H1 (cell line): ENCODE measurements around the gene DDX41. TPM values are rescaled to one million over a fixed set of nuclear protein-coding genes. Genes with fewer than 3 reads are reported as not detected.

Experiments used
- CTCF ChIA-PET: fragments of 300-600 bp; sonication (Branson Sonifier 250); formaldehyde crosslinking; loops from one replicate; lab custom pipeline; 2021; ENCODE audit not compliant: partially characterized antibody; lab: Charles Lee
- POLR2A ChIA-PET: fragments of 300-600 bp; sonication (Branson Sonifier 250); formaldehyde crosslinking; loops from one replicate; lab custom pipeline; 2021; ENCODE audit warnings: inconsistent platforms; ENCODE audit not compliant: partially characterized antibody; lab: Charles Lee
- DNase-seq, 2 experiments: peaks; one replicate each; pipeline versions ENCODE4 v3.0.0 to v3.0.0-alpha.2; 2010 to 2022; ENCODE audit warnings: low spot score in 2 of 2, low read depth in 1 of 2, mixed read lengths in 1 of 2
- FAIRE-seq: peaks from 2 replicates; lab custom pipeline; 2011; peaks lifted over from hg19 to GRCh38; lab: Jason Lieb, UNC
- H2AFZ ChIP-seq: 2 replicates; pipeline ENCODE4 v1.8.1; 2012; ENCODE audit warnings: low read length, inconsistent platforms
- H2AK5ac ChIP-seq: 2 replicates; pipeline ENCODE4 v1.6.1; 2013; ENCODE audit warnings: low read depth, low read length
- H2BK120ac ChIP-seq: replicated peaks from 2 replicates; pipeline ENCODE3; 2013; ENCODE audit warnings: low read depth, low read length, inconsistent platforms
- H2BK12ac ChIP-seq: 2 replicates; pipeline ENCODE4 v1.6.1; 2013; ENCODE audit warnings: low read depth, low read length
- H2BK15ac ChIP-seq: 2 replicates; pipeline ENCODE4 v1.6.1; 2013; ENCODE audit warnings: low read length
- H2BK20ac ChIP-seq: 2 replicates; pipeline ENCODE4 v1.6.1; 2013; ENCODE audit warnings: low read length
- H2BK5ac ChIP-seq: 2 replicates; pipeline ENCODE4 v1.6.1; 2013; ENCODE audit warnings: low read depth, low read length
- H3K14ac ChIP-seq: 2 replicates; pipeline ENCODE4 v1.6.1; 2013; ENCODE audit warnings: inconsistent platforms; ENCODE audit not compliant: insufficient read length
- H3K18ac ChIP-seq: 2 replicates; pipeline ENCODE4 v1.6.1; 2013; ENCODE audit warnings: low read length; ENCODE audit errors: extremely low read depth
- H3K23ac ChIP-seq: 2 replicates; pipeline ENCODE4 v1.6.1; 2013; ENCODE audit warnings: inconsistent platforms; ENCODE audit not compliant: insufficient read length
- H3K23me2 ChIP-seq: 2 replicates; pipeline ENCODE4 v1.6.1; 2013; ENCODE audit warnings: low read depth, low read length
- H3K27ac ChIP-seq: 2 replicates; pipeline ENCODE4 v1.6.1; 2011; ENCODE audit warnings: low read depth, low read length, inconsistent platforms
- H3K27me3 ChIP-seq, 4 experiments: replicated peaks in 1 of 4; 1 replicate in 1 of 4; 2 replicates in 3 of 4; pipeline versions ENCODE4 v1.6.1 to v1.8.1; 2011 to 2013; ENCODE audit warnings: low read length in 3 of 4, mild to moderate bottlenecking in 3 of 4, inconsistent platforms in 2 of 4, mixed read lengths in 2 of 4, moderate library complexity in 1 of 4; ENCODE audit not compliant: control insufficient read depth in 3 of 4, insufficient read depth in 3 of 4; ENCODE audit errors: extremely low read depth in 1 of 4
- H3K36me3 ChIP-seq, 4 experiments: 2 replicates each; pipeline versions ENCODE4 v1.6.1 to v1.8.1; 2011 to 2013; ENCODE audit warnings: mild to moderate bottlenecking in 4 of 4, low read length in 3 of 4, moderate library complexity in 2 of 4, control low read depth in 1 of 4, inconsistent platforms in 1 of 4; ENCODE audit not compliant: insufficient read depth in 4 of 4, control insufficient read depth in 2 of 4
- H3K4ac ChIP-seq: replicated peaks from 2 replicates; pipeline ENCODE3; 2013; ENCODE audit warnings: low read length, low read depth, mixed read lengths, inconsistent platforms; ENCODE audit not compliant: insufficient read length
- H3K4me1 ChIP-seq, 4 experiments: replicated peaks in 1 of 4; 1 replicate in 1 of 4; 2 replicates in 3 of 4; pipeline versions ENCODE4 v1.6.1 to v1.8.1; 2011 to 2013; ENCODE audit warnings: low read length in 3 of 4, inconsistent platforms in 2 of 4, mixed read lengths in 1 of 4; ENCODE audit not compliant: insufficient read depth in 4 of 4, control insufficient read depth in 3 of 4
- H3K4me2 ChIP-seq, 2 experiments: 2 replicates each; pipeline versions ENCODE4 v1.6.1 to v1.8.1; 2011 to 2013; ENCODE audit warnings: low read depth in 2 of 2, low read length in 2 of 2, control low read depth in 1 of 2, inconsistent platforms in 1 of 2, mild to moderate bottlenecking in 1 of 2; ENCODE audit not compliant: insufficient read depth in 1 of 2
- H3K4me3 ChIP-seq, 4 experiments: fragments of 200-600, 300-600 bp in 1 of 4; sonication (generic), shearing (Covaris generic), sonication (Bioruptor Twin) in 1 of 4; 2 replicates each; pipeline versions ENCODE4 v1.5.1 to v1.8.1; 2011 to 2016; ENCODE audit warnings: low read length in 4 of 4, low read depth in 3 of 4, control low read depth in 2 of 4, inconsistent platforms in 2 of 4, mild to moderate bottlenecking in 2 of 4, mixed read lengths in 1 of 4, moderate library complexity in 1 of 4; ENCODE audit not compliant: insufficient read depth in 2 of 4; ENCODE audit errors: extremely low read depth in 1 of 4
- H3K56ac ChIP-seq: replicated peaks from 2 replicates; pipeline ENCODE3; 2013; ENCODE audit warnings: low read depth, mild to moderate bottlenecking, mixed read lengths, low read length, inconsistent platforms; ENCODE audit not compliant: insufficient read length
- H3K79me1 ChIP-seq: 2 replicates; pipeline ENCODE4 v1.6.1; 2013; ENCODE audit warnings: low read depth, low read length, control low read depth
- H3K79me2 ChIP-seq, 2 experiments: 2 replicates each; pipeline versions ENCODE4 v1.6.1 to v1.8.1; 2012 to 2013; ENCODE audit warnings: low read length in 2 of 2, mild to moderate bottlenecking in 2 of 2, inconsistent platforms in 1 of 2; ENCODE audit not compliant: insufficient read depth in 2 of 2, control insufficient read depth in 1 of 2
- H3K9ac ChIP-seq, 4 experiments: replicated peaks in 1 of 4; 1 replicate in 1 of 4; 2 replicates in 3 of 4; pipeline versions ENCODE4 v1.6.1 to v1.8.1; 2011 to 2013; ENCODE audit warnings: low read depth in 3 of 4, low read length in 3 of 4, control low read depth in 2 of 4, mild to moderate bottlenecking in 2 of 4, moderate library complexity in 2 of 4, inconsistent platforms in 1 of 4; ENCODE audit errors: extremely low read depth in 1 of 4
- H3K9me3 ChIP-seq, 2 experiments: 2 replicates each; pipeline versions ENCODE4 v1.6.1 to v1.8.1; 2012 to 2013; ENCODE audit warnings: mild to moderate bottlenecking in 2 of 2, moderate library complexity in 2 of 2, control low read depth in 1 of 2, inconsistent platforms in 1 of 2, low read depth in 1 of 2, low read length in 1 of 2, mixed read lengths in 1 of 2; ENCODE audit not compliant: insufficient read depth in 2 of 2
- H4K20me1 ChIP-seq, 2 experiments: replicated peaks in 1 of 2; 2 replicates each; pipeline versions ENCODE3 to v1.8.1; 2011 to 2013; ENCODE audit warnings: inconsistent platforms in 2 of 2, low read length in 2 of 2, mild to moderate bottlenecking in 1 of 2; ENCODE audit not compliant: insufficient read depth in 2 of 2, control insufficient read depth in 1 of 2
- H4K5ac ChIP-seq: 2 replicates; pipeline ENCODE4 v1.6.1; 2013; ENCODE audit warnings: low read length, low read depth, mixed read lengths, inconsistent platforms; ENCODE audit not compliant: insufficient read length
- H4K8ac ChIP-seq: 2 replicates; pipeline ENCODE4 v1.8.0; 2013; ENCODE audit warnings: mild to moderate bottlenecking, moderate library complexity, low read length, inconsistent platforms; ENCODE audit not compliant: insufficient read depth; ENCODE audit errors: extremely low read depth
- H4K91ac ChIP-seq: replicated peaks from 2 replicates; pipeline ENCODE3; 2013; ENCODE audit warnings: low read length, mixed read lengths, inconsistent platforms; ENCODE audit not compliant: insufficient read length
- CBX5 ChIP-seq: fragments of 300-800, 300-1000 bp; sonication (generic); IDR thresholded peaks from 2 replicates; pipeline ENCODE4 v1.7.1; 2016; ENCODE audit warnings: antibody characterized with exemption, low read length, low read depth
- CHD1 ChIP-seq: IDR thresholded peaks from 2 replicates; pipeline ENCODE4 v1.6.1; 2012; ENCODE audit warnings: low read depth, low read length, improper control_type of control experiment
- CHD2 ChIP-seq: IDR thresholded peaks from 2 replicates; pipeline ENCODE4 v1.6.1; 2012; ENCODE audit warnings: low read length, improper control_type of control experiment
- CTBP2 ChIP-seq: IDR thresholded peaks from 2 replicates; pipeline ENCODE4 v1.7.0; 2011; ENCODE audit warnings: borderline replicate concordance, mild to moderate bottlenecking, moderate library complexity, mixed read lengths, low read length; ENCODE audit not compliant: insufficient read depth, insufficient read length
- EGR1 ChIP-seq: IDR thresholded peaks from 2 replicates; pipeline ENCODE4 v1.6.1; 2011; ENCODE audit warnings: low read depth, low read length, borderline replicate concordance
- FOSL1 ChIP-seq: IDR thresholded peaks from 2 replicates; pipeline ENCODE4 v1.6.1; 2011; ENCODE audit warnings: mild to moderate bottlenecking, low read depth, low read length, moderate library complexity; ENCODE audit not compliant: insufficient read depth
- GTF2F1 ChIP-seq: IDR thresholded peaks from 2 replicates; pipeline ENCODE4 v1.6.1; 2012; ENCODE audit warnings: low read depth, low read length, improper control_type of control experiment, borderline replicate concordance
- JUN ChIP-seq: IDR thresholded peaks from 2 replicates; pipeline ENCODE4 v1.6.1; 2011; ENCODE audit warnings: low read depth, mild to moderate bottlenecking, improper control_type of control experiment, low read length
- KDM4A ChIP-seq: IDR thresholded peaks from one replicate; pipeline ENCODE4 v1.7.1; 2012; ENCODE audit warnings: low read depth, mild to moderate bottlenecking, moderate library complexity, low read length, inconsistent platforms; ENCODE audit not compliant: severe bottlenecking
- POLR2AphosphoS5 ChIP-seq: IDR thresholded peaks from 2 replicates; pipeline ENCODE4 v1.6.1; 2011; ENCODE audit warnings: low read depth, low read length
- POU5F1 ChIP-seq: IDR thresholded peaks from 2 replicates; pipeline ENCODE4 v1.6.1; 2011; ENCODE audit warnings: low read depth, mild to moderate bottlenecking, low read length, moderate library complexity
- SRF ChIP-seq: IDR thresholded peaks from 2 replicates; pipeline ENCODE4 v1.6.1; 2011; ENCODE audit warnings: mild to moderate bottlenecking, low read depth, low read length, moderate library complexity
- TCF12 ChIP-seq: IDR thresholded peaks from 2 replicates; pipeline ENCODE4 v1.6.1; 2011; ENCODE audit warnings: low read depth, mild to moderate bottlenecking, low read length
- WGBS, 2 experiments: shearing (Covaris generic) in 1 of 2; methylation state at CpG; one replicate each; pipeline versions ENCODE4 v1.1.6 to v1.1.7; 2013 to 2015; ENCODE audit warnings: low lambda C conversion rate in 2 of 2, mixed read lengths in 2 of 2, inconsistent platforms in 1 of 2, low coverage in 1 of 2, missing lambda C conversion rate in 1 of 2; ENCODE audit not compliant: insufficient replicate concordance in 2 of 2, insufficient coverage in 1 of 2, insufficient read length in 1 of 2; ENCODE audit errors: extremely low coverage in 1 of 2, missing lambda C conversion rate in 1 of 2; 5-methylcytosine and 5-hydroxymethylcytosine counted together
- polyA plus RNA-seq, 7 experiments: library from polyadenylated mRNA; depleted of rRNA in 3 of 7; stranded (reverse) in 5 of 7; unstranded in 2 of 7; fragments of >200 nt in 5 of 7; fragments of 200-250 nt in 2 of 7; gene quantifications; 1 replicate in 5 of 7; 2 replicates in 1 of 7; 4 replicates in 1 of 7; pipeline versions ENCODE4 v1.2.1 to v1.2.3, GENCODE V29; 2011 to 2013; ENCODE audit warnings: missing spikeins in 2 of 7, mixed read lengths in 2 of 7
- total RNA-seq: library from RNA; stranded (reverse); fragmentation: NEBNext Ultra II Directional; extraction: Animal tissue kit (Norgen Biotek cat#: 25700); gene quantifications from 2 replicates; pipeline ENCODE4 v1.2.1, GENCODE V29; 2021

Gene DDX41
- total and polyA plus RNA-seq, 2 of the 8 experiments (the other 6 are each of a cell fraction or from before 2014, with no cell fraction given): 102 to 135 TPM

DNA sequence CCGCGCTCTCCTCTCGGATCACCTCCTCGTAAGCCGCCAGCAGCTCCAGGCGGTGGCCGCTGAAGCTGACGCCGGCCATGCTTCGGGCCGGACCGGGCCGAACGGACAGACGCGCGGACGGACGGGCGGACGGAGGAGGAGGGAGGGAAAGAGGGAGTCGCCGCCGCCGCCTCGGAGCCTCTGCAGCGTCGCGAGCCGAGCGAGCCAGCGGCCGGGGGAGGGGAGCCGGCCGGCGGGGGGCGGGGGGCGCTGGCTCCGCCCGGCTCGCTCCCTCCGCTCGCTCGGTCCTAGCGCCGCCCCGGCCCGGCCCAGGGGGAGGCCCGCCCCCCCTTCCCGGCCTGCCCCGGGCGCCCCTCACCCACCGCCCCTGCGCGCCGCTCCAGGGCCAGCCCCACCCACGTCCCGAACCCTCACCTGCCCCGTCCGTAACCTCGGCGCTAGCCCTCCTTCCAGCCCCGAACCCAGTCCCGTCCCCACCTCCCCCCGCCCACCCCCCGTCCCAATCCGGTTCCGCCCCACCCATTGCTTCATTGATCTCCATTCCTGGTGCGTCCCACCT is 43.2 kb downstream of the DDX41 start, which contains the start of gene DBN1:
TSS of gene DBN1 (minus strand) at position 192 of the 559 bp plus-strand sequence. CDS start at position 79, 113 bp downstream.
- Histone ChIP-seq H3K9me3 (no peaks in the 10 kb centered on the region), H2BK120ac (no peak within 1 kb of the TSS), H4K91ac (peak within 1 kb of the TSS; percentile 96), H3K4me1 (peaks cover 11 to 46% (median 39%) of the 10 kb centered on the region in 4 experiments), H3K9ac (peak within 1 kb of the TSS; percentile 89 to 100 (median 92)), H3K36me3 (peaks cover 5 to 26% (median 9%) of the 10 kb centered on the region in 4 experiments; a peak in 6 of 8 replicates), H3K4ac (peak within 1 kb of the TSS; percentile 98), H3K79me2 (peaks cover 14 to 42% of the 10 kb centered on the region in 2 experiments), H4K20me1 (peaks cover 26 to 27% of the 10 kb centered on the region in 2 experiments), H3K4me2 (peak within 1 kb of the TSS; percentile 76 to 78), H3K27ac (peak within 1 kb of the TSS; percentile 90), H3K27me3 (no peaks in the 10 kb centered on the region), H2BK5ac (peak within 1 kb of the TSS; percentile 97; the same call in 1 of the 2 replicates), H2BK20ac (peak within 1 kb of the TSS; percentile 90), H2BK12ac (peak within 1 kb of the TSS; percentile 94; the same call in 1 of the 2 replicates), H3K18ac (peak within 1 kb of the TSS; percentile 98), H2BK15ac (peak within 1 kb of the TSS; percentile 99), H3K23me2 (peaks cover 3% of the 10 kb centered on the region), H3K14ac (no peak within 1 kb of the TSS), H2AK5ac (peak within 1 kb of the TSS; percentile 88; the same call in 1 of the 2 replicates), H4K8ac (peak within 1 kb of the TSS; percentile 98; the same call in 1 of the 2 replicates), H3K4me3 (peak within 1 kb of the TSS; percentile 78 to 96 (median 88)), H3K23ac (no peak within 1 kb of the TSS), H2AFZ (no peak within 1 kb of the TSS), H4K5ac (peak within 1 kb of the TSS; percentile 97), H3K56ac (peak within 1 kb of the TSS; percentile 95), H3K79me1 (peaks cover 21% of the 10 kb centered on the region)
- DNase-seq (peak in 1 of 2 experiments; percentile 74), FAIRE-seq (no peak)
- CTCF ChIA-PET: interaction anchor here (1.2 to 10.4 kb wide), 7 partner anchors 14 to 34 kb away, joined by 4 to 162 read pairs (median 35); partner anchors contain the start of gene PDLIM7
- 17% methylated on average over 1 of the region's 69 CpGs; no CpG with 5 or more reads in 1 of the 2 experiments for WGBS, 2 experiments
- POLR2A ChIA-PET: interaction anchor here (3.0 to 67.5 kb wide), 3 partner anchors 4 to 43 kb away, joined by 13 to 3349 read pairs (median 3349); partner anchors contain the start of genes DBN1, DDX41, DOK3 and PDLIM7
- TF ChIP-seq CHD2 (no peak), EGR1 (no peak), TCF12 (no peak), CBX5 (no peak), FOSL1 (peak; percentile 87), JUN (no peak), POU5F1 (no peak), SRF (no peak), CTBP2 (no peak), CHD1 (no peak), GTF2F1 (no peak), POLR2AphosphoS5 (peak; percentile 83; the same call in 1 of the 2 replicates), KDM4A (peak; percentile 2)
